Hypothalamus (tissue), 51 donors: ENCODE measurements around the gene RAD51D.

Source experiments
- DNase-seq, 51 donors: peaks; one replicate each; lab custom pipeline; 2025; lab: John Stamatoyannopoulos, UW

RAD51D gene

DNA sequence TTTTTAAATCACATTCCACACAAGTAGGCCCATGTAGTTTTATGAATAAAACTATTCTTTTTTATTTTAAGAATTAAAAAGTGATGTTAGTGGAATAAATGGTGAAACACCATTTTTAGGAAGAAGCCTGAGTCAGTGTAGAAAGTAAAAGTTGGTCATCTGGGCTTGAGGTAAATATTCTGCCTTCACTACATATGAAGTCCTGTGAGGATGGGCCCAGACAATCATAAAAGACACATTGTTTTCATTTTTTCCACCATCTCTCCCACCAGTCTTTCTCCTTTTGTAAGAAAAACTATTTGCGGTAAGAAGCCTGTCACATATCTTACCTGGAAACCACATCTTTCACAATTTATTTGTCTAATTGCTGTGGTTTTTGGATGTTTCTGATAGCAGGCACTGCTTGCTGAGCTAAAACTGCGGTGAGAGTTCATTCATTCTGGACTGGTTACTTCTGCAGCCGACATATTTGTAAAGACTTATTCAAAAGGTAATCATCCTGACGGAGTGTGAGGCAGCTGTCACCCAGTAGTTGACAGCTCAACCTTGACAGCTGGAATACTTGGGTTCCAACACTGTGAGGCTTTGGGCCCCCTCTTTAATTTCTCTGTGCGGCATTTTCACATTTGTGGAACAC is 45.6 kb downstream of the RAD51D start:
- peak in 1 of 51 donors; percentile 44 for DNase-seq

- no peak for DNase-seq
Observed at GRCh38 chr17:35073183-35073790, 46.4 kb downstream of the RAD51D start.

DNA sequence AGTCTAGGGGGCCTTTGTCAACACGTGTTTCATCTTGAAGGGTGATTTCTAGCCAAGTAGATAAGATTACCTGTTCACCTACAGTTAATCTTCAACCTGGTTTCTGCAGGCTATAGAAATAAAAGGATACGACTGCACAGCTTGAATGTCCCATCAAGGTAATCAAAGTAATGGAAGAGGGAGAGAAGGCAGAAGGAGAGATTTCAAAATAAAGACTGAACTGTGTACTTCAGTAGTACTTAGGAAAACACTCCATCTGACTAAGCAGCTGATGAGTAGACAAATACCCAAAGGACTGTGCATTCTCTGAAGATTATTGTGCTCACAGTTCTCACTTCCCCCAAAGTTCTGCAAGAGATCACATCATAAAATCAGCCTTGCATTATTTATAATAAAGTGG is 50.3 kb downstream of the RAD51D start:
- DNase-seq, result no peak

DNA sequence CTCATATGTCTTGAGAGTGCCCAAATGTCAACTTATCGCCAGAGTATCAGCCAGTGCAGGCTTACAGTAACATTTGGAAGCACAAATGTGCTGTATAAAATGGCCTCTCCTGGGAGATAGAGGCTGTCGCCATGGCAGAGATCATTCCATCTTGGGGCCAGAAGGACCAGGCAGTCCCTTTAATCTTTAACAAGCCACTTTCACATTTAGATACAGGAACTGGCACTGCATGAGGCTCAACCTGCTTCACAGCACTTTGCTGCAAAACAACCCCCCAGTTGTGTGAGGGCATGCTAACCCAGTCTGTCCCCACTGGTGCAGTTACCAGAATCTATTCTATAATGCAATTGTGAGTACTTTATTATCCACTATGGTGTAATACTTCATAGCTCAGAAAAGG is 51.4 kb downstream of the RAD51D start:
- no peak for DNase-seq

DNA sequence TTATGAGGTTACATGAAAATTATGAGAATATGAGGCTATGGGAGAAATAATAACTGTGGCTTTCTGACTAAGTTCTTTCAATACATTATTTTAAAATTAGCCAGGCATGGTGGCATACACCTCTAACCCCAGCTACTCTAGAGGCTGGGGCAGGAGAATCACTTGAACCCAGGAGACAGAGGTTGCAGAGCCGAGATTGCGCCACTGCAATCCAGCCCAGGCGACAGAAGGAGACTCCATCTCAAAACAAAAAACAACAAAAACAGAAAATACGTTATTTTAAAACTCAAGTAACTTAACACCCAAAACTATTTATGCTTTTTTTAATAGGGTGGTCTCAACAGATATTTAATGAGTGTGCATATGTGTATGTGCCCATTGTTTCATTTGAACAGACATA is 53.8 kb downstream of the RAD51D start:
- no peak for DNase-seq

- DNase-seq, result no peak
Observed at GRCh38 chr17:35064516-35065215, 55.0 kb downstream of the RAD51D start.

DNA sequence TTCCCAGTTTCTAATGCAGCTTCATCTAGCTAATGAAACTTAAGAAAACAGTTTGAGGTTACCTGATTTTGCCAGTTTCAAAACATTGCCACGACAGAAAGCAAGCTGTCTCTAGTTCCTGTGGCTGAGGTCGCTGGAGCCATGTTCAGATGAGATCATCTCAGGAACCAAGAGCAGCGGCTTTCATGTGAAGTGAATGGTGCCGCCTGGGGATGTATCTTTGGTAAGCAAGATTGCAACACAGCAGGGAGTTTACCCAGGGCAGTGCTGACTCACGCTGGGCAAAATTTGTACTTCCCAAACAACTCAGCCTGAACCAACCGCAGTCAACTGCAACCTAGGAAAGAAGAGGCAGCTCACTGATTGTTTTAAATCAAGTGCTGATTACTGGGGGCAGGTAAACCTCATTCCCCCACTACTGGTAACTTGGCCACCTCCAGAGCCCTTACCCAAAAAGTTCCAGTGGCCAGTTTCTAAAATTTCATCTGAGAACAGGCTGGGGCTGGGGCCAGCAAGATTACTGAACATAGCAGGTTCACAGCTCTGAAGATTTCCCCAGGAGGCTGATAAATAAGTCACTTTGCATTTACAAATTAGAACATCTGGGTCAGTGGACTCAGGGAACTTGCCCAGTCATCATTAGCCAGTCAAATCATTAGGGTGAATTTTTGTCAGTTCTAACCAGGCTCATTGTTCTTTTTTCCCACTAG is 56.0 kb downstream of the RAD51D start, which contains the start of gene RFFL:
TSS of gene RFFL (minus strand) at position 194 of the 710 bp plus-strand sequence. CDS start 37,154 bp downstream, outside the sequence.
- peak in 50 of 51 donors; percentile 9 to 94 (median 78) for DNase-seq

DNA sequence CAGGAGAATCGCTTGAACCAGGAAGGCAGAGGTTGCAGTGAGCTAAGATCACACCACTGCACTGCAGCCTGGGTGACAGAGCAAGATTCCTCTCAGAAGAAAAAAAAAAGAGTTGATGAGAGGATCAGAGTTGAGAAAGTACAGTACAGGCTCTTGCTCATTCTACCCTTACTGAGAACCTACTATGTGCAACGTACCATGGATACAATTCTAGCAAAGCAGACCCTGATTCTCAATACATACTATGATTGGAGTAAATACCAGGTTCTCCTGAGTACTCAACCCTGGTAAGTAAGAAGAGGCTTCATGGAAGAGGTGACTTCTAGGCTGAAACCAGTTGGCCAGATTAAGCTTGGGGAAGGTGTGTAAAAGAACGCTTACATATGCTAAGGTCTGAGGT is 57.4 kb downstream of the RAD51D start:
- DNase-seq, result no peak

DNA sequence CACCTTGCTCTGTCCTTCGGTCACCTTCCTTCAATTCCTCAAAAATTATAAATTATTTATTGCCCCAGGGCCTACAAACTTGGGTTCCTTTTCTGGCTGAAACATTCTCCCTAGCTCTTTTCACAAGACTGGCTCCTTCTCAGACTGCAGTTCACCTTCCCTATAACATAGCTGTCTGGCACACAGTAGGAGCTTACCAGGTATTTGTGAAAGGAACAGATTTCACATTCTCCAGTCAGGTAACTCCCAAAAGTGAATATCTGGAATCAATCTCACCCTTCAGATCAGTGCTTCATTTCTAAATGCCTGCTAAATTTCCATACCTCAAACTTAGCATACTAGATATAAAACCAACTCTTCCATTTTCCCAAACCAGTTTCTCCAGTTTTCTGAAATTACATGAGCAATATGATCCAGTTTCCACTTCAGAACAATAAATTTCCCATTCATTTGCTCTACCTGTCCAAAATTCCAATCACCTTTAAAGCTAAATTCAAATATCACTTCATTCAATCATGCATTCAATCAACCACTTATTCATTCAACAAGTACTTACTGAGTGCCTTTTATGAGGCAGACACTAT is 62.2 kb downstream of the RAD51D start:
- DNase-seq, result no peak

GRCh38 chr17:35056013-35056412 is 63.6 kb downstream of the RAD51D start:
- DNase-seq, result no peak

- DNase-seq, result no peak
Observed at GRCh38 chr17:35053204-35053603, 66.5 kb downstream of the RAD51D start.

GRCh38 chr17:35052780-35053179 is 66.9 kb downstream of the RAD51D start:
- DNase-seq, result no peak

- no peak for DNase-seq
Observed at GRCh38 chr17:35052241-35052610, 67.4 kb downstream of the RAD51D start.

- peak in 2 of 51 donors; percentile 18 to 19 for DNase-seq
Observed at GRCh38 chr17:35051579-35052240, 68.0 kb downstream of the RAD51D start.

- DNase-seq, result no peak
Observed at GRCh38 chr17:35051183-35051578, 68.5 kb downstream of the RAD51D start.

DNA sequence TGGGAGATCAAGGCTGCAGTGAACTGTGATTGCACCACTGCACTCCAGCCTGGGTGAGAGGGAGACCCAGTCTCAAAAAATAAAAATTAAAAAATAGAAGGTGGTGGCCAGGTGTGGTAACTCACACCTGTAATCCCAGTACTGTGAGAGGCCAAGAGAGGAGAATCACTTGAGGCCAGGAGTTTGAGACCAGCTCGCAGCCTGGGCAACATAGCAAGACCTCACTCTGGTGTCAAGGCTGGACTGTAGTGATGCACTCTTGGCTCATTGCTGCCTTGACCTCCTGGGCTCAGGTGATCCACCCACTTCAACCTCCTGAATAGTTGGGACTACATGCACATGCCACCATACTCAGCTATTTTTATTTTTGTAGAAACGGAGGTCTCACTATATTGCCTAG is 69.5 kb downstream of the RAD51D start:
- DNase-seq, result no peak

DNA sequence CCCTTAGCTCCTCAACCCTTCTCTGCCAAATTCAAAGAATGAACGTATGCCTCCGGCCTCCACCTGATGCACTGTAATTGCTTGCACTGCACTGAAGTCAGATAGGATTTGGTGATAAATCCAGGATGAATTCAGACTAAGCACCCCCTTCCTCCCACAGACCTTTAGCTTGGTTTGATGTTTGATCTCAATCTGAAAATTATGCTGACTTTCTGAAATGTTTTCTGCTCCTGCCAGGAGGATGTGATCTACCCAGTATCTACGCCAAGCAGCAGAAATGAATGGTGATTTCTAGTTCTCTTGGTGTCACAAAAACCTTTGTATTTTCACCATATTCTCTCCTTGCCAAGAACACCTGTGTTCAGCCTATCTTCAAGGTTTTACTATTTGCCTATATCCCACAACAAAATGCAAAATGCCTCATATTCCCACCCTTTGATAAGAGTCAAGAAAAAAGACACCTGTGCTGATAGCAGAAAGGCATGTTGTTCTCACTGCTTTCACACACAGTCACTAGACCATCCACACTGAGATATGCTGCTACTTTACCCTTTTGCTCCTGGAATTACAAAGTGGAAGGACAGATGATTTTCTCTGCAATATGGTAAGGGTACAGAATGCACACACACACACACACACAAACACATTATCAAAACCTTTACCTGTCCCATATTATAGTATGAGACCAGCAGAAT is 70.8 kb downstream of the RAD51D start:
- DNase-seq, result no peak

GRCh38 chr17:35046740-35047283 is 72.8 kb downstream of the RAD51D start:
- DNase-seq, result peak in 3 of 51 donors; percentile 5 to 39 (median 23)

DNA sequence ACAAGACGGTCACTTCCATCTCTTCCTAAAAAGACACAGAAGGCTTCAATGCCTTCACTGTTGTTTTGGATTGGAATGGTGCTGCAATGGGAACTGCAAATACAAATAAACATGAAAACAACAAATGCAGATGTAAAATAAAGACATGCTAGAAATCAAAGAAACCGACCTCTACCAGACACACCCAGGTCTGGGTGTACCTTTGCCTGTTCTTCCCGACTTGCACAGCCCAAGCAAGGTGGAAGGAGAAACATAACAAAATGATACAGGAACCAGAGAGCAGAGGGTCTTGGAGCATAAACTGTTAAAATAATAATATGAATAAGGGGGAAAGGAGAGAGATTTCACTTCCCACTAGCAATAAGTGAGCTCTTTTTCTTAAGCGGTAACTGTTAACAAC is 73.4 kb downstream of the RAD51D start:
- no peak for DNase-seq
